Tibial nerve (tissue), 4 donors: Measurements from ENCODE around the gene FBLN2. TPM values are rescaled to one million over a fixed set of nuclear protein-coding genes. Genes with fewer than 3 reads are reported as not detected.

ENCODE experiments used
- DNase-seq, 2 donors: peaks; one replicate each; pipeline ENCODE4 v3.0.0-alpha.2; 2019; ENCODE audit warnings: low spot score in 2 of 2
- H3K27ac ChIP-seq, 4 donors: fragments of 200-600 bp; sonication (generic) in 3 of 4; one replicate each; pipeline ENCODE4 v1.5.1; 2017 to 2019; ENCODE audit warnings: mild to moderate bottlenecking in 1 of 4
- H3K27me3 ChIP-seq, 2 donors: fragments of 200-600 bp; sonication (generic) in 1 of 2; one replicate each; pipeline versions ENCODE4 v1.5.1 to v1.6.0; 2017 to 2019
- H3K36me3 ChIP-seq, 3 donors: fragments of 200-600 bp; sonication (generic); one replicate each; pipeline ENCODE4 v1.5.1; 2018 to 2019
- H3K4me1 ChIP-seq, 4 donors: fragments of 200-600 bp; sonication (generic) in 3 of 4; one replicate each; pipeline ENCODE4 v1.5.1; 2017 to 2019
- H3K4me3 ChIP-seq, 4 donors: fragments of 200-600 bp; sonication (generic) in 3 of 4; one replicate each; pipeline ENCODE4 v1.5.1; 2017 to 2019; ENCODE audit warnings: mild to moderate bottlenecking in 1 of 4, moderate library complexity in 1 of 4
- H3K9me3 ChIP-seq, 4 donors: fragments of 200-600 bp; sonication (generic) in 3 of 4; one replicate each; pipeline ENCODE4 v1.5.1; 2017 to 2019
- EP300 ChIP-seq, 2 donors: sonication (generic); formaldehyde crosslinking; IDR thresholded peaks; one replicate each; pipeline ENCODE4 v1.6.1; 2017; ENCODE audit warnings: antibody characterized with exemption in 2 of 2, mild to moderate bottlenecking in 1 of 2
- POLR2A ChIP-seq, 2 donors: fragments of 450-650 bp; IDR thresholded peaks; one replicate each; pipeline ENCODE4 v1.6.1; 2017; ENCODE audit warnings: antibody characterized with exemption in 2 of 2, mild to moderate bottlenecking in 2 of 2, moderate library complexity in 2 of 2
- WGBS, 2 donors: methylation state at CpG; one replicate each; pipeline ENCODE4 v1.1.5; 2018; 5-methylcytosine and 5-hydroxymethylcytosine counted together
- total RNA-seq, 4 donors: library from RNA; depleted of rRNA; stranded (reverse); fragments of >200 nt; gene quantifications; one replicate each; pipeline ENCODE4 v1.1.0, GENCODE V29; 2016
- TF ChIP-seq, protein P1 (sequence below), 5 experiments: fragments of 200-600 bp in 3 of 5; fragments of 450-650 bp in 2 of 5; sonication (generic) in 3 of 5; IDR thresholded peaks; one replicate each; pipeline ENCODE4 v1.5.1; 2016 to 2019; ENCODE audit warnings: antibody characterized with exemption in 5 of 5, mild to moderate bottlenecking in 3 of 5, moderate library complexity in 2 of 5

Gene FBLN2
- total RNA-seq, 4 donors from 2014 or later = 185 to 445 (median 240) TPM

DNA sequence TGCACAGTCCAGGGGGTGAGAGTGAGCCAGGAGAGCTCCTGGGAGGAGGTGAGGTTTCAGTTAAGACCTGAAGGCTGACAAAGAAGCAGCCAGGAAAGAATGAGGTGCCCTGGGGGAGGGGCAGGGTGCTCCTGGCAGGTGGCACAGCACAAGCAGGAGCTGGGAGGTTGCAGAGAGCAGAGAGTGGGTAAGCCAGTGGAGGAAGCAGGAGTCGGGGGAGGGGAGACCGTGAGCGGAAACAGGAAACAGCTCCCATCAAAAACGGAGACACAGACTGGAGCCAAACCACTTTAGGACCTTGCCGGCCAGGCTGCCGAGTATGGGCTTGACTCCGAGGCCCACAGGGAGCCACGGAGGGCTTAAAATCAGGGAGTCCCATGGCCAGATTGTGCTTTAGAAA, 12.1 kb upstream of the FBLN2 start:
- Histone ChIP-seq H3K27me3 (no peaks in the 10 kb centered on the region), H3K4me1 (peaks cover 0 to 81% (median 24%) of the 10 kb centered on the region in 4 donors), H3K4me3 (no peak overlapping the region), H3K27ac (peak overlapping the region in 3 of 4 donors; percentile 62 to 75 (median 67)), H3K9me3 (no peaks in the 10 kb centered on the region), H3K36me3 (no peaks in the 10 kb centered on the region)
- no peak for DNase-seq
- TF ChIP-seq POLR2A (IDR thresholded peaks at IDR 0.05) (no peak), EP300 (IDR thresholded peaks at IDR 0.05) (no peak)
- TF ChIP-seq, protein P1, sequence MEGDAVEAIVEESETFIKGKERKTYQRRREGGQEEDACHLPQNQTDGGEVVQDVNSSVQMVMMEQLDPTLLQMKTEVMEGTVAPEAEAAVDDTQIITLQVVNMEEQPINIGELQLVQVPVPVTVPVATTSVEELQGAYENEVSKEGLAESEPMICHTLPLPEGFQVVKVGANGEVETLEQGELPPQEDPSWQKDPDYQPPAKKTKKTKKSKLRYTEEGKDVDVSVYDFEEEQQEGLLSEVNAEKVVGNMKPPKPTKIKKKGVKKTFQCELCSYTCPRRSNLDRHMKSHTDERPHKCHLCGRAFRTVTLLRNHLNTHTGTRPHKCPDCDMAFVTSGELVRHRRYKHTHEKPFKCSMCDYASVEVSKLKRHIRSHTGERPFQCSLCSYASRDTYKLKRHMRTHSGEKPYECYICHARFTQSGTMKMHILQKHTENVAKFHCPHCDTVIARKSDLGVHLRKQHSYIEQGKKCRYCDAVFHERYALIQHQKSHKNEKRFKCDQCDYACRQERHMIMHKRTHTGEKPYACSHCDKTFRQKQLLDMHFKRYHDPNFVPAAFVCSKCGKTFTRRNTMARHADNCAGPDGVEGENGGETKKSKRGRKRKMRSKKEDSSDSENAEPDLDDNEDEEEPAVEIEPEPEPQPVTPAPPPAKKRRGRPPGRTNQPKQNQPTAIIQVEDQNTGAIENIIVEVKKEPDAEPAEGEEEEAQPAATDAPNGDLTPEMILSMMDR (IDR thresholded peaks at IDR 0.05) = no peak
- 27 to 28% methylated on average over 8 of the region's 8 CpGs for WGBS, 2 donors

DNA sequence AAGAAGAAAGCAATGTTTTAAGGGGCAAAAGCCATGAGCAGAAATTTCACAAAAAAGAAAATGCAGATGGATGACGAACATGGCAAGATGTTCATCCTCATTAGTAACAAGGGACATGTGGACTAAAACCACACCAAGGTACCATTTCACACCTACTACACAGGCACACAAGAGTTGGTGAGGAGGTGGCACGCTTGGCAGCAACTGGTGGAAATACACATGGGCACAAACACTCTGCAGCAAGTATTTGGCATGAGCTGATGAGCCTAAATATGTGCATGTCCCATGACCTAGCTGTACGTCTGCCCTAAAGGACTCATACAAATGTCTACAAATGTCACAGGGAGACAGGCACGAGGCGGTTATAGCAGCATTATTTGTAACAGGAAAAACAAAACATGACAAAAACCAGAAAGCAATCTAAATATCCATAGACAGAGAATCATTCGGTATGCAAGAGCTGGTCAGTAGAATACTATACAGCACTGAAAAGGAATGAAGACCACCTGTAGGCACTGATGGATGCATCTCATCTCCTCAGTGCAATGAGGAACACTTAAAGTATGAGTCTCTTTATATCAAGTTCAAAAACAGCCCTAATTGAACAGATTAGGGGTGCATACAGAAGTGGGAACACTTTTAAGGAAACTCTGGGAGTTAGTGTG, 11.5 kb upstream of the FBLN2 start:
- Histone ChIP-seq H3K36me3 (no peaks in the 10 kb centered on the region), H3K27ac (peak overlapping the region in 2 of 4 donors; percentile 67 to 75), H3K4me1 (peaks cover 0 to 75% (median 22%) of the 10 kb centered on the region in 4 donors), H3K4me3 (no peak overlapping the region), H3K27me3 (no peaks in the 10 kb centered on the region), H3K9me3 (no peaks in the 10 kb centered on the region)
- WGBS, 2 donors = 87 to 92% methylated on average over 6 of the region's 6 CpGs
- TF ChIP-seq EP300 (IDR thresholded peaks at IDR 0.05) (no peak), POLR2A (IDR thresholded peaks at IDR 0.05) (no peak)
- TF ChIP-seq, protein P1 (IDR thresholded peaks at IDR 0.05) = no peak
- DNase-seq = no peak

DNA sequence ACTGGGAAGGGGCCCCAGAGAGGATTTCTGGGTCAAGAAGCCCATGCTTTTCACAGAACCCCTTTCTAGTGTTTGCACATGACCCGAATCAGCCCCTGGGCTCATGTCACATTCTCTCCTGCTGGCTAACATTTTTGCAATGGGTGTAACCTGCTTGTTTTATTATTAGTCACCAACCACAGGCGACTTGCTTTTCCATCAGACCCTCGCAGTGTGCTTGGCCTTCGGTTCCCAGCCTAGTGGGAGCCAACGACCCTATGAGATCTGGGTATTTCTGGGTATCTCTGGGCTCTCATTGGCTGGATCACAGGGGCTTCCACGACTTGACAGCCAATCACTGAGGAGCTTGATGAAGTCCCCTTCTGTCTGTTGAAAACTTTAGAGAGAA, 11.0 kb upstream of the FBLN2 start:
- Histone ChIP-seq H3K4me1 (peaks cover 0 to 70% (median 21%) of the 10 kb centered on the region in 4 donors), H3K9me3 (no peaks in the 10 kb centered on the region), H3K27ac (peak overlapping the region in 2 of 4 donors; percentile 73 to 75), H3K27me3 (no peaks in the 10 kb centered on the region), H3K36me3 (no peaks in the 10 kb centered on the region), H3K4me3 (no peak overlapping the region)
- TF ChIP-seq POLR2A (IDR thresholded peaks at IDR 0.05) = no peak
- TF ChIP-seq EP300 (IDR thresholded peaks at IDR 0.05) = peak in 1 of 2 donors; percentile 50
- WGBS, 2 donors = 40 to 61% methylated on average over 6 of the region's 6 CpGs
- no peak for DNase-seq

DNA sequence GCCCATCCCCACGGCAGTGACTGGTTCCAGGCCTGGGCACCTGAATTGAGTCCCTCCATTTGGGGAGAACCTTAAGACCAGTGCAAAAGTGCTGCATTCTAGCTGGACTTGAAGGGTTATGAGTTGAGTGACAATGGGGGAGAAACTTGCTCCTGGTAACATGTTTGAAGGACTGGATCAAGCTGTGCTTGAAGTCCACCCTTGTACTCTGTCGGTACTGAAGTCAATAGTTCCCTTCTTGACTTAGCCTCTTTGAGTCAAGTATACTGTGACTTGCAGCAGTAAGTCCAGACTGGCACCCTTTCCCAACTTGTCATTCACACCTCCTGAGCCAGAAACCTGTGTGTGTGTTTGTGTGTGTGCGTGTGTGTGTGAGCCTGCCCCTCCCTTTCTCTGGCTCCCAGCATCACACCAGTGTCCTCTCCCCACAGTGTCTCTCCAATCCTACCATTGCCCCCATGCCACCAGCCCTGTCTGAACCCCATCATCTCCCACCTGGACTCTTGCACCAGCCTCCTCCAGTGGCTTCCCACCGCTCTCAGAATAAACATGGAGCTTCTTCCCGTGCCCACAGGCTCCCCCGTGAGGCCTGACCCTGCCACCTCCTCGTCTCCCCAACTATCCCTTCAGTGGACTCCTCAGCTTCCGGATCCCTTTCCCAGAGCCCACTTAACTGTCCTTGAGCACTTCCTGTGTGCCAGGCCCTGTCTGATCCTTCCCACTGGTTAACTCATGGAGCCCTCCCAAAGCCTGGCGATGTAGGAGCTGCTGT, 10.2 kb upstream of the FBLN2 start:
- peaks cover 0 to 68% (median 20%) of the 10 kb centered on the region in 4 donors for H3K4me1 ChIP-seq
- no peaks in the 10 kb centered on the region for H3K9me3 ChIP-seq
- H3K36me3 ChIP-seq = no peaks in the 10 kb centered on the region
- 86 to 88% methylated on average over 9 of the region's 9 CpGs for WGBS, 2 donors
- TF ChIP-seq EP300 (IDR thresholded peaks at IDR 0.05) (no peak), POLR2A (IDR thresholded peaks at IDR 0.05) (no peak)
- TF ChIP-seq, protein P1 (IDR thresholded peaks at IDR 0.05) = no peak
- DNase-seq = no peak
- H3K27me3 ChIP-seq = no peaks in the 10 kb centered on the region
- no peak overlapping the region for H3K4me3 ChIP-seq
- H3K27ac ChIP-seq = peak overlapping the region in 3 of 4 donors; percentile 2 to 75 (median 73)

DNA sequence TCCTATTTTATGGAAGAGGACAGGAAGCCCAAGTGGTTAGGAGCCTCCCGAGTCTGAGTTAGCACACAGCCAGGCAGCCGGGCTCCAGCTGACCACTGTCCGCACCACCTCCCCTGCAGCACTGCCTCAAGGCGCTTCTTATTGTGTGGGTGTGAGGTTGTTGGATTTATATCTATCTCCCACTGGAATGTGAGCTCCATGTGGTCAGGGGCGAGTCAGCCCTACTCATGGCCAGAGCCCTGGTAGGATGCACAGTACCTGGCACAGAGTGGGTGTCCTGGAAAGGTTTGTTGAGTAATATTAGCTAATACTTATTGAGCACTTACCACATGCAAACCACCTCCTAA, 9.7 kb upstream of the FBLN2 start:
- H3K27me3 ChIP-seq = no peaks in the 10 kb centered on the region
- H3K4me1 ChIP-seq = peaks cover 0 to 69% (median 21%) of the 10 kb centered on the region in 4 donors
- H3K36me3 ChIP-seq = no peaks in the 10 kb centered on the region
- H3K4me3 ChIP-seq = no peak overlapping the region
- DNase-seq = no peak
- no peaks in the 10 kb centered on the region for H3K9me3 ChIP-seq
- H3K27ac ChIP-seq = peak overlapping the region in 3 of 4 donors; percentile 2 to 75 (median 73)
- TF ChIP-seq EP300 (IDR thresholded peaks at IDR 0.05) (no peak), POLR2A (IDR thresholded peaks at IDR 0.05) (no peak)
- TF ChIP-seq, protein P1 (IDR thresholded peaks at IDR 0.05) = no peak
- 79 to 92% methylated on average over 5 of the region's 5 CpGs for WGBS, 2 donors
